Brain microvascular endothelial cell (primary cell): ENCODE measurements around the gene TNPO3.
A peak's percentile ranks its signal among the peaks of the same experiment; 100 is the strongest.

Experiments
- DNase-seq: peaks from one replicate; pipeline ENCODE4 v3.0.0-alpha.2; 2020
- H3K27ac ChIP-seq: fragments of 250-450 bp; sonication (Bioruptor Pico); 2 replicates; pipeline ENCODE4 v1.5.1; 2020; ENCODE audit warnings: mild to moderate bottlenecking, moderate library complexity
- H3K27me3 ChIP-seq: fragments of 250-450 bp; sonication (Bioruptor Pico); replicated peaks from 2 replicates; pipeline ENCODE4 v1.5.1; 2020; ENCODE audit warnings: mild to moderate bottlenecking
- H3K36me3 ChIP-seq: fragments of 250-450 bp; sonication (Bioruptor Pico); replicated peaks from 2 replicates; pipeline ENCODE4 v1.5.1; 2020; ENCODE audit warnings: mild to moderate bottlenecking
- H3K4me3 ChIP-seq: 2 replicates; pipeline ENCODE4 v1.5.1; 2011; ENCODE audit warnings: low read depth, mild to moderate bottlenecking, control low read depth, low read length, moderate library complexity
- CTCF ChIP-seq: IDR thresholded peaks from 2 replicates; pipeline ENCODE4 v1.5.1; 2011; ENCODE audit warnings: low read depth, mild to moderate bottlenecking, moderate library complexity, low read length, control low read depth, inconsistent platforms; ENCODE audit errors: missing control alignments
- in situ Hi-C: cut with HindIII; loops from 2 replicates; pipeline ENCODE4 v1.10.0; 2017; ENCODE audit warnings: low sequenced_read_pairs, low pct_ligation_motif_present

TNPO3 gene

GRCh38 chr7:128951296-128951695 lies 103.6 kb downstream of the TNPO3 start:
- Histone ChIP-seq H3K4me3 (no peak overlapping the region), H3K27me3 (no peaks in the 10 kb centered on the region), H3K36me3 (peaks cover 25% of the 10 kb centered on the region), H3K27ac (no peak overlapping the region)
- DNase-seq = no peak
- in situ Hi-C loops = no loop called here
- no peak for TF ChIP-seq CTCF

DNA sequence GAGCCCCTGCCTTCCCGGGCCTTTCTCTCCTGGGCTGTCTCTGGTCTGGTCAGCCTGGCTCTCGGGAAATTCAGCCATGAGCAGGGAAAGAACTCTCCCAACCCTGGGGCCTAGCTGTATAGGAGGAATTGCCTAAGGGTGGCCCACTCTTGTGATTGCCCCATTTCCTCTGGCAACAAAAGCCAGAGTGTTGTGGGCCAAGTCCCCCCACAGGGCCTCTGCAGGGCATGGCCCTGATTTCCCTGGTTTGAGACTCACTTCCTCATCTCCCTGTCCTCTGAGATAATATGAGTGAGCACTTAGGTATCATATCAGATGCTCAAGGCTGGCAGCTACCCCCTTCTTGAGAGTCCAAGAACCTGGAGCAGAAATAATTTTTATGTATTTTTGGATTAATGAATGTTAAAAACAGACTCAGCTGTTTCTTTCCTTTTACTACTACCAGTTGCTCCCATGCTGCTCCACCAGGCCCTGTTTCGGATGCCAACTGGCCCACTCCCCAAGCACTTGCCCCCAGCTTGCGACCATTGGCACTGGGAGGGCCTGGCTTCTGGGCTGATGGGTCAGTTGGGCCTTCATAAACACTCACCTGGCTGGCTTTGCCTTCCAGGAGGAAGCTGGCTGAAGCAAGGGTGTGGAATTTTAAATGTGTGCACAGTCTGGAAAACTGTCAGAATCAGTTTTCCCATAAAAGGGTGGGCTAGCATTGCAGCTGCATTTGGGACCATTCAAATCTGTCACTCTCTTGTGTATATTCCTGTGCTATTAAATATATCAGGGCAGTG lies 105.7 kb downstream of the TNPO3 start:
- Histone ChIP-seq H3K27ac (no peak overlapping the region), H3K4me3 (no peak overlapping the region), H3K27me3 (no peaks in the 10 kb centered on the region), H3K36me3 (peaks cover 15% of the 10 kb centered on the region)
- in situ Hi-C loops = no loop called here
- no peak for DNase-seq
- no peak for TF ChIP-seq CTCF

- in situ Hi-C loops = no loop called here
- H3K36me3 ChIP-seq = peaks cover 10% of the 10 kb centered on the region
- H3K27ac ChIP-seq = no peak overlapping the region
Observed at GRCh38 chr7:128948312-128948973, 106.5 kb downstream of the TNPO3 start.

GRCh38 chr7:128947854-128948253 lies 107.1 kb downstream of the TNPO3 start:
- in situ Hi-C loops = no loop called here
- TF ChIP-seq CTCF = no peak
- H3K36me3 ChIP-seq = peaks cover 4% of the 10 kb centered on the region

More at GRCh38 chr7:128948312-128948973, 106.5 kb downstream of the TNPO3 start:
- TF ChIP-seq CTCF = no peak
- H3K4me3 ChIP-seq = no peak overlapping the region
- H3K27me3 ChIP-seq = no peaks in the 10 kb centered on the region
- no peak for DNase-seq

GRCh38 chr7:128946936-128947830 lies 107.7 kb downstream of the TNPO3 start:
- DNase-seq = no peak
- Histone ChIP-seq H3K27me3 (no peaks in the 10 kb centered on the region), H3K27ac (no peak overlapping the region), H3K4me3 (no peak overlapping the region), H3K36me3 (no peaks in the 10 kb centered on the region)
- TF ChIP-seq CTCF = peak; percentile 47
- in situ Hi-C loops = no loop called here

More at GRCh38 chr7:128947854-128948253, 107.1 kb downstream of the TNPO3 start:
- no peak overlapping the region for H3K4me3 ChIP-seq
- H3K27ac ChIP-seq = no peak overlapping the region
- DNase-seq = no peak
- H3K27me3 ChIP-seq = no peaks in the 10 kb centered on the region
